GM12878 (cell line): ENCODE data around the gene KIF2C.

Experiments used
- EZH2 ChIP-seq: IDR thresholded peaks from 2 replicates; pipeline ENCODE4 v1.6.1; 2012; ENCODE audit warnings: low read depth, mild to moderate bottlenecking, control low read depth, inconsistent platforms, low read length, borderline replicate concordance; ENCODE audit not compliant: control insufficient read depth
- POLR2AphosphoS2 ChIP-seq: IDR thresholded peaks from 2 replicates; pipeline ENCODE4 v1.6.1; 2011; ENCODE audit warnings: low read depth, mild to moderate bottlenecking, low read length, improper control_type of control experiment, moderate library complexity
- RCOR1 ChIP-seq: conservative IDR thresholded peaks from 2 replicates; pipeline ENCODE4 v1.6.1; 2012; ENCODE audit warnings: low read depth, low read length, improper control_type of control experiment
- TAF1 ChIP-seq: IDR thresholded peaks from 2 replicates; pipeline ENCODE4 v1.6.1; 2011; ENCODE audit warnings: mild to moderate bottlenecking, low read depth, low read length, borderline replicate concordance

GRCh38 chr1:44786138-44786840 is 46.7 kb downstream of the KIF2C start:
- no peak for TF ChIP-seq EZH2
- no peak for TF ChIP-seq TAF1
- no peak for TF ChIP-seq POLR2AphosphoS2
- no peak for TF ChIP-seq RCOR1
